ENCODE data around the gene DNAJC8. TPM values are rescaled to one million over a fixed set of nuclear protein-coding genes. Genes with fewer than 3 reads are reported as not detected.

The DNAJC8 gene, protein sequence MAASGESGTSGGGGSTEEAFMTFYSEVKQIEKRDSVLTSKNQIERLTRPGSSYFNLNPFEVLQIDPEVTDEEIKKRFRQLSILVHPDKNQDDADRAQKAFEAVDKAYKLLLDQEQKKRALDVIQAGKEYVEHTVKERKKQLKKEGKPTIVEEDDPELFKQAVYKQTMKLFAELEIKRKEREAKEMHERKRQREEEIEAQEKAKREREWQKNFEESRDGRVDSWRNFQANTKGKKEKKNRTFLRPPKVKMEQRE
- polyA plus RNA-seq: 142 TPM in 2 replicates

DNA sequence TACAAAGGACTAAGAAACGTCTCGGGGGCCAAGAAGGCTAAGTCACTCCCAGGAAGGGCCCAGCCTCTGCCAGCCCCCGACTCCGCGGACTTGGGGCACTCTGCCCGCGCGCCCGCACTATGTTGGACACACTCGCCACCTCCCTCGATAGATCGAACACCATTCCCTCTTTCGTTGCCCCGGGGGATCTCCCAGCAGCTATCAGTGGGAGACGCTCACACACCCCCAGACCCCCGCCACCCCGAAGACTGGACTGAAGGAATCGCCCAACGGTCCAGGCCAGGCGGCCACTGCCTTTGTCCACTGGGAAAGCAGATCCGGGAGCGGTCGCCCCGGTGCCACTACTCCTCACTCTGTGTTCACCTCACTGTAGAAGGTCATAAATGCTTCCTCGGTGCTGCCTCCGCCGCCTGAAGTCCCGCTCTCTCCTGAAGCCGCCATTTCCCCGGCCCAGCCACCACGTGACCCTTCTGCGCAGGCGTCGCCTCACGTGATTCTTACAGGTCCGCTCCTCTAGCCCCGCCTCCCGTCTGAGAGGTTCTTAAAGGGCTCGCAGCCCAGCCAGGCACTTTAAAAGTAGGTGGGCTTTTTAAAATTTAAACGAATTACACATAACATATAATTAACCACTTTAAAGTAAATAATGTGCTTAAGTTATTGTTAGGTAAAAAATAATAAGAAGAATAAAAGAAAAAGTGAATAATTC is at the start of gene DNAJC8:
Gene DNAJC8 (minus strand): TSS at position 472 of the 706 bp plus-strand sequence. CDS start 31 bp downstream, at position 441.

DNA sequence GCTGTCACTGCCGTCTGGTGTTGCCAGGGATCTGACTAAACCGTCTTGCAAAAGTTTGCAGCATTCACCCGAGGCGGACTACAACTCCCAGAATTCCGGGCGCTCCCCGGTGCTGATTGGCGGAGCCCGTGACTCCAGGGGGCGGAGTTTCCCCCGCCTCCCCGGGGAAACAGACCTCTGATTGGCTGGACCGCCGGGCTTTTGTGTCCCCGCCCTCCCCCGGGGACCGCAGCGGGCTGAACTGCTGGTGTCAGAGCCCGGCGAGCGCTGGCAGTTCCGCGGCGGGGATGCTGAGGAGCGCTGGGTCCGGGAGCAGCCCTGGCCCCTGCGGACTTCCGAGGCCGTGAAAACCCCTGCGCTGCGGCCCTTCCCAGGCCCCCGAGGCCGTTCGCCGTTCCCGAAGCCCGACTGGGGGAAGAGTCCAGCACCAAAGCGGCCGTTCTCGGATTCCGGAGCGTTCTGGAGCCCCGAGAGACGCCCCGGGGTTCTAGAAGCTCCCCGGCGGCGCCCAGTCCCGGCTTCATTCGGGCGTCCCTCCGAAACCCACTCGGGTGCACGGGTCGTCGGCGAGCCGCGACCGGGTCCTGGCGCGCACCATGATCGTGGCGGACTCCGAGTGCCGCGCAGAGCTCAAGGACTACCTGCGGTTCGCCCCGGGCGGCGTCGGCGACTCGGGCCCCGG is 26.6 kb upstream of the DNAJC8 start, which contains the start of gene SESN2:
Gene SESN2 (plus strand): TSS at position 267 of the 682 bp plus-strand sequence. CDS start 330 bp downstream, at position 597.

DNA sequence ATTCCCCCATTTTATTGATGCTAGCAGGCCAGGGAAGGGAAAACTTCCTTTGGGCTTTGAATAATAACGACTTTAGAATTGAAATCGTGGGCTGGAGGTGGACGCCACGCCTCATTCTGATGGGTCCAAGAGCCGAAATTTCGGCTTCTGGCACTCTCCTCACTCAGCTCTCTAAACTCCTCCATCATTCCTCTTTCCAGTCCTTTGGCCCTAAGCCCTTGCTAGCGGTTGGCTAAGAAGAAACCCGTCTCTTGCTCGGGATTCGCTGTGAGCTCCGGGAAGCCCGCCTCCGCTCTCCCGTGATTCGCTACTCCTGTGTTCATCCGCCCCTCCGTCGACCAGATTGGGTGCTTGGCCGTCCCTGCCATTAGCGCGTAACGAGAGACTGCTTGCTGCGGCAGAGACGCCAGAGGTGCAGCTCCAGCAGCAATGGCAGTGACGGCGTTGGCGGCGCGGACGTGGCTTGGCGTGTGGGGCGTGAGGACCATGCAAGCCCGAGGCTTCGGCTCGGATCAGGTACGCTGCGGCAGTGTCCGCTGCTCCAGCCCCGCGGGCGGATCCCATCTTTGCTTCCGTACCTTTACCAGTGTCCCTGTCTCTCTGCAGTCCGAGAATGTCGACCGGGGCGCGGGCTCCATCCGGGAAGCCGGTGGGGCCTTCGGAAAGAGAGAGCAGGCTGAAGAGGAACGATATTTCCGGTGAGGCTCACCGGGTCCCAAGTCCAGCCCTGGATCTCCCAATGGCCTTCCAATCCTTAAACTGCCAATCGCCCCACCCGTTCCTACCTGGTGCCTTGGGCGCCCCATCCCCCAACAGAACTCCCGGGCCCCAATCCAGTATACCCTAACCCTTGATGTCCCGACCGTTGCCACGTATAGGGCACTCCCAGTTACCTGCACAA is 3.2 kb upstream of the DNAJC8 start, which contains the start of gene ATP5IF1:
Gene ATP5IF1 (plus strand): TSS at position 370 of the 901 bp plus-strand sequence. CDS start 60 bp downstream, at position 430.

DNA sequence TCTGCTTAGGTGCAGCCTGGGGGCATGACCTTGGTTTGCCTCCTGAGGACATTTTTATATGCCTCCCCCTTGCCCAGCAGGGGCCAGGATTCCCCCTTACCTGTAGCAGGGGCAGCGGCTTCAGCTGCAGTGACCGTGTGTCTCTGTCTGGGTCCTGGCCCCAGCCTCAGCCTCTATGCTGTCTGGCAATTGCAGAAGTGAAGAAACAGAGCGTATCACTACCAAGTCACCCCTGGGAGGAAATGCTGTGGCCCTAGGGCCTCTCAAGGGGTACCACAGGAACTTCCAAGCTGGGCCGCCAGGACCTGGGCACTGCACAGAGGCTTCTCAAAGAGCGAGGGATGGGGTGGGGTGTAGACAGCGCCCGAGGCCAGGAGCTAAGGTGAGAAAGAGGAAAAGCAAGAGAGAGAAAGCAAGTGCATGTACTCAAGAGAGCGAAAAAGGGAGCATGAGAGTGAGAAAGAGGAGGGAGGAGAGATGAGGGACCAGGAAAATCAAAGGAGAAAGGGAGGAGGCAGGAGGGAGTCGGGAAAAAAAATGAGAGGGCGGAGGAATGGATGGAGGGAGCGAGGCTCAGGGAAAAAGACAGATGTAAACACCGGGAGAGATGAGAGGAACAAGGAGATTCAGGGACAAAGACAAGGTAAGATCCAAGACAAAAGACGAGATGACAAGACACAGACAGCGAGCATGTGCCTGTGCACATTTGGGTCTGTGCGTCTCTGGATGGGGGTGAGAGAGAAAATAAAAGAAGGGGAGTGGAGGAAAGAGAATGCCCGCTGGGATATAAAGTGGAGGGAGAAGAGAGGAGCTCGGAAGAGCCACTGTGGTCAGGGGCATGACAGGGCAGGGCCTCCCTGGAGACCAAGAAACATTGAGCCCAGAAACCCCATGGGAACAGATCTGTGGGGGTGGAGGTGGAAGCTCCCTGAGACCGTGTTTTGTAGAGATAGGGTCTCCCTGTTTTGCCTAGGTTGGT is 56.0 kb downstream of the DNAJC8 start, which contains the start of gene PTAFR:
Gene PTAFR (minus strand): TSS at position 199 of the 979 bp plus-strand sequence. CDS start 25,669 bp downstream, outside the sequence.

Other genes with a start within 250 kb of the DNAJC8 start
- 14.8 and 15.8 TPM in 2 replicates for gene EYA3, start 144.4 kb downstream of the DNAJC8 start, polyA plus RNA-seq
- not detected in 2 replicates for gene PTAFR, start 56.3 kb downstream of the DNAJC8 start, polyA plus RNA-seq
- gene ATP5IF1, start 3.1 kb upstream of the DNAJC8 start, polyA plus RNA-seq: 1,382 and 1,693 TPM in 2 replicates
- gene SESN2, start 26.5 kb upstream of the DNAJC8 start, polyA plus RNA-seq: 0.11 and 1.7 TPM in 2 replicates
- gene MED18, start 96.0 kb upstream of the DNAJC8 start, polyA plus RNA-seq: 1.5 and 2.9 TPM in 2 replicates
- gene PHACTR4, start 136.7 kb upstream of the DNAJC8 start, polyA plus RNA-seq: 6.3 and 8.7 TPM in 2 replicates

All from Purkinje cell (primary cell).